ENCODE measurements around the gene DSTYK. TPM values are rescaled to one million over a fixed set of nuclear protein-coding genes. Genes with fewer than 3 reads are reported as not detected.
"Not testable (repeated sequence)": the region's sequence is repeated elsewhere in the genome, so short reads cannot be mapped to it uniquely, and the experiment has no call there.

The DSTYK gene
- total RNA-seq, 1 donor from 2014 or later, result 11.7 TPM

- Mint-ChIP-seq H3K27me3 (peaks cover 3% of the 10 kb centered on the region), H3K27ac (no peak overlapping the region), H3K36me3 (peaks cover 5% of the 10 kb centered on the region), H3K9me3 (no peaks in the 10 kb centered on the region), H3K4me1 (ENCODE audit: unreplicated experiment) (peaks cover 4% of the 10 kb centered on the region), H3K4me3 (no peak overlapping the region)
- no peak for DNase-seq (ENCODE audit: extremely low spot score, unreplicated experiment)
- TF ChIP-seq CTCF (conservative IDR thresholded peaks at IDR 0.05), result no peak
Measured at GRCh38 chr1:205239078-205239477, 27.6 kb upstream of the DSTYK start.

GRCh38 chr1:205237526-205238484 is 26.3 kb upstream of the DSTYK start:
- Mint-ChIP-seq H3K36me3 (peaks cover 5% of the 10 kb centered on the region), H3K4me1 (ENCODE audit: unreplicated experiment) (peaks cover 4% of the 10 kb centered on the region), H3K27me3 (peaks cover 3% of the 10 kb centered on the region), H3K27ac (no peak overlapping the region), H3K9me3 (no peaks in the 10 kb centered on the region), H3K4me3 (no peak overlapping the region)
- no peak for TF ChIP-seq CTCF (conservative IDR thresholded peaks at IDR 0.05)
- no peak for DNase-seq (ENCODE audit: extremely low spot score, unreplicated experiment)

- peaks cover 3% of the 10 kb centered on the region for H3K27me3 Mint-ChIP-seq
- no peaks in the 10 kb centered on the region for H3K36me3 Mint-ChIP-seq
- no peaks in the 10 kb centered on the region for H3K9me3 Mint-ChIP-seq
- DNase-seq (ENCODE audit: extremely low spot score, unreplicated experiment), result no peak
- no peak overlapping the region for H3K4me3 Mint-ChIP-seq
- H3K4me1 Mint-ChIP-seq (ENCODE audit: unreplicated experiment), result peaks cover 4% of the 10 kb centered on the region
- TF ChIP-seq CTCF (conservative IDR thresholded peaks at IDR 0.05), result no peak
- no peak overlapping the region for H3K27ac Mint-ChIP-seq
Measured at GRCh38 chr1:205236951-205237475, 25.5 kb upstream of the DSTYK start.

- DNase-seq (ENCODE audit: extremely low spot score, unreplicated experiment), result no peak
- Mint-ChIP-seq H3K27me3 (peaks cover 3% of the 10 kb centered on the region), H3K27ac (no peak overlapping the region), H3K9me3 (no peaks in the 10 kb centered on the region), H3K36me3 (no peaks in the 10 kb centered on the region), H3K4me1 (ENCODE audit: unreplicated experiment) (peaks cover 4% of the 10 kb centered on the region), H3K4me3 (no peak overlapping the region)
- no peak for TF ChIP-seq CTCF (conservative IDR thresholded peaks at IDR 0.05)
Measured at GRCh38 chr1:205236526-205236925, 25.0 kb upstream of the DSTYK start.

- Mint-ChIP-seq H3K27me3 (peaks cover 3% of the 10 kb centered on the region), H3K36me3 (no peaks in the 10 kb centered on the region)
Measured at GRCh38 chr1:205235951-205236350, 24.4 kb upstream of the DSTYK start.

GRCh38 chr1:205233986-205234385 is 22.5 kb upstream of the DSTYK start:
- H3K36me3 Mint-ChIP-seq; H3K27me3 Mint-ChIP-seq; H3K9me3 Mint-ChIP-seq; H3K4me3 Mint-ChIP-seq; H3K27ac Mint-ChIP-seq; DNase-seq (ENCODE audit: extremely low spot score, unreplicated experiment): not testable (repeated sequence)
- peaks cover 15% of the 10 kb centered on the region for H3K4me1 Mint-ChIP-seq (ENCODE audit: unreplicated experiment)

More at GRCh38 chr1:205235951-205236350, 24.4 kb upstream of the DSTYK start:
- Mint-ChIP-seq H3K4me3 (no peak overlapping the region), H3K27ac (no peak overlapping the region), H3K9me3 (no peaks in the 10 kb centered on the region), H3K4me1 (ENCODE audit: unreplicated experiment) (peaks cover 4% of the 10 kb centered on the region)
- no peak for TF ChIP-seq CTCF (conservative IDR thresholded peaks at IDR 0.05)
- DNase-seq (ENCODE audit: extremely low spot score, unreplicated experiment), result no peak
